SK-N-SH treated with all-trans-retinoic acid at 6 μM for 48 hours (cell line): ENCODE data around the gene HPS1.

Experiments
- ARNTL ChIP-seq: fragments of 450-650 bp; formaldehyde crosslinking; IDR thresholded peaks from 2 replicates; pipeline ENCODE4 v1.5.0; 2020; ENCODE audit warnings: low read depth, mild to moderate bottlenecking, moderate library complexity, borderline replicate concordance
- ESRRG ChIP-seq: fragments of 250-450 bp; sonication (Bioruptor Pico); IDR thresholded peaks from 2 replicates; pipeline ENCODE4 v1.6.1; 2021; ENCODE audit warnings: mild to moderate bottlenecking
- ISL1 ChIP-seq: fragments of 250-450 bp; sonication (Bioruptor Pico); IDR thresholded peaks from 2 replicates; pipeline ENCODE4 v2.1.2; 2022; ENCODE audit warnings: mild to moderate bottlenecking, moderate library complexity
- OSR1 ChIP-seq: fragments of 250-450 bp; sonication (Bioruptor Pico); IDR thresholded peaks from 2 replicates; pipeline ENCODE4 v1.8.0; 2022; ENCODE audit warnings: moderate library complexity, mild to moderate bottlenecking, inconsistent platforms
- SNAI2 ChIP-seq: fragments of 250-450 bp; sonication (Bioruptor Pico); IDR thresholded peaks from 2 replicates; pipeline ENCODE4 v1.5.0; 2020; ENCODE audit warnings: mild to moderate bottlenecking, moderate library complexity
- TOX ChIP-seq: fragments of 250-450 bp; sonication (Bioruptor Pico); IDR thresholded peaks from 2 replicates; pipeline ENCODE4 v1.8.0; 2021; ENCODE audit warnings: mild to moderate bottlenecking, moderate library complexity, borderline replicate concordance
- ZC3H10 ChIP-seq: fragments of 250-450 bp; sonication (Bioruptor Pico); IDR thresholded peaks from 2 replicates; pipeline ENCODE4 v1.5.1; 2021; ENCODE audit warnings: mild to moderate bottlenecking, moderate library complexity
- ZFP3 ChIP-seq: fragments of 250-450 bp; sonication (Bioruptor Pico); IDR thresholded peaks from 2 replicates; pipeline ENCODE4 v1.5.0; 2020; ENCODE audit warnings: mild to moderate bottlenecking, moderate library complexity
- ZNF8 ChIP-seq: fragments of 450-650 bp; formaldehyde crosslinking; IDR thresholded peaks from 2 replicates; pipeline ENCODE4 v1.5.0; 2020; ENCODE audit warnings: mild to moderate bottlenecking, moderate library complexity
- TF ChIP-seq, protein P1 (sequence below): fragments of 250-450 bp; sonication (Bioruptor Pico); IDR thresholded peaks from 2 replicates; pipeline ENCODE4 v1.8.0; 2020; ENCODE audit warnings: mild to moderate bottlenecking, moderate library complexity, borderline replicate concordance
- TF ChIP-seq, protein P2 (sequence below): fragments of 250-450 bp; sonication (Bioruptor Pico); IDR thresholded peaks from 2 replicates; pipeline ENCODE4 v1.8.0; 2021; ENCODE audit warnings: low read depth, mild to moderate bottlenecking, moderate library complexity, borderline replicate concordance
- TF ChIP-seq, protein P3 (sequence below): fragments of 250-450 bp; sonication (Bioruptor Pico); IDR thresholded peaks from 2 replicates; pipeline ENCODE4 v1.5.0; 2020; ENCODE audit warnings: mild to moderate bottlenecking, moderate library complexity

DNA sequence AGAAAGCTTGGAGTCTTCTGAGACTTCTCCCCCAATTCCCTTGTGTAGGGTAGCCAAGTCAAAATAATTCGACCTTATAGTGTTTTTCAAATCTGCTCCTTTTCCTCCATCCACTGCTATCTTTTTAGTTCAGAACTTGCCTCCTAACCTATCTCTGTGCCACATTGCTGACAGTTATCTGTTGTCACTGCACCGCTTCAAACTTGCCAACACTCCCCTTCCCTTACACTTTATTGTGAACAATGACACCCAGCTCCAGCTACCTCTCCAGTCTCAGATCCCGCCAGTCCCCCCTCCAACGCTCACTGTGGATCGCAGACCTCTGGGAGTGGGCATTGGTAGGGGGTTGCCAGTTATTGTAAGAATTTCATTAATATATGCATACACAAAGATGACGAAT, 16.3 kb upstream of the HPS1 start:
- TF ChIP-seq SNAI2 (CRISPR knock-in tag) (no peak), ARNTL (CRISPR knock-in tag) (no peak), ISL1 (CRISPR knock-in tag) (no peak), TOX (no peak), ESRRG (CRISPR knock-in tag) (no peak), ZC3H10 (no peak), ZFP3 (CRISPR knock-in tag) (no peak), OSR1 (no peak), ZNF8 (CRISPR knock-in tag) (no peak)
- TF ChIP-seq, protein P1, sequence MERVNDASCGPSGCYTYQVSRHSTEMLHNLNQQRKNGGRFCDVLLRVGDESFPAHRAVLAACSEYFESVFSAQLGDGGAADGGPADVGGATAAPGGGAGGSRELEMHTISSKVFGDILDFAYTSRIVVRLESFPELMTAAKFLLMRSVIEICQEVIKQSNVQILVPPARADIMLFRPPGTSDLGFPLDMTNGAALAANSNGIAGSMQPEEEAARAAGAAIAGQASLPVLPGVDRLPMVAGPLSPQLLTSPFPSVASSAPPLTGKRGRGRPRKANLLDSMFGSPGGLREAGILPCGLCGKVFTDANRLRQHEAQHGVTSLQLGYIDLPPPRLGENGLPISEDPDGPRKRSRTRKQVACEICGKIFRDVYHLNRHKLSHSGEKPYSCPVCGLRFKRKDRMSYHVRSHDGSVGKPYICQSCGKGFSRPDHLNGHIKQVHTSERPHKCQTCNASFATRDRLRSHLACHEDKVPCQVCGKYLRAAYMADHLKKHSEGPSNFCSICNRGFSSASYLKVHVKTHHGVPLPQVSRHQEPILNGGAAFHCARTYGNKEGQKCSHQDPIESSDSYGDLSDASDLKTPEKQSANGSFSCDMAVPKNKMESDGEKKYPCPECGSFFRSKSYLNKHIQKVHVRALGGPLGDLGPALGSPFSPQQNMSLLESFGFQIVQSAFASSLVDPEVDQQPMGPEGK (CRISPR knock-in tag), result no peak
- TF ChIP-seq, protein P2, sequence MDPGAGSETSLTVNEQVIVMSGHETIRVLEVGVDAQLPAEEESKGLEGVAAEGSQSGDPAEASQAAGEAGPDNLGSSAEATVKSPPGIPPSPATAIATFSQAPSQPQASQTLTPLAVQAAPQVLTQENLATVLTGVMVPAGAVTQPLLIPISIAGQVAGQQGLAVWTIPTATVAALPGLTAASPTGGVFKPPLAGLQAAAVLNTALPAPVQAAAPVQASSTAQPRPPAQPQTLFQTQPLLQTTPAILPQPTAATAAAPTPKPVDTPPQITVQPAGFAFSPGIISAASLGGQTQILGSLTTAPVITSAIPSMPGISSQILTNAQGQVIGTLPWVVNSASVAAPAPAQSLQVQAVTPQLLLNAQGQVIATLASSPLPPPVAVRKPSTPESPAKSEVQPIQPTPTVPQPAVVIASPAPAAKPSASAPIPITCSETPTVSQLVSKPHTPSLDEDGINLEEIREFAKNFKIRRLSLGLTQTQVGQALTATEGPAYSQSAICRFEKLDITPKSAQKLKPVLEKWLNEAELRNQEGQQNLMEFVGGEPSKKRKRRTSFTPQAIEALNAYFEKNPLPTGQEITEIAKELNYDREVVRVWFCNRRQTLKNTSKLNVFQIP (CRISPR knock-in tag), result no peak
- TF ChIP-seq, protein P3, sequence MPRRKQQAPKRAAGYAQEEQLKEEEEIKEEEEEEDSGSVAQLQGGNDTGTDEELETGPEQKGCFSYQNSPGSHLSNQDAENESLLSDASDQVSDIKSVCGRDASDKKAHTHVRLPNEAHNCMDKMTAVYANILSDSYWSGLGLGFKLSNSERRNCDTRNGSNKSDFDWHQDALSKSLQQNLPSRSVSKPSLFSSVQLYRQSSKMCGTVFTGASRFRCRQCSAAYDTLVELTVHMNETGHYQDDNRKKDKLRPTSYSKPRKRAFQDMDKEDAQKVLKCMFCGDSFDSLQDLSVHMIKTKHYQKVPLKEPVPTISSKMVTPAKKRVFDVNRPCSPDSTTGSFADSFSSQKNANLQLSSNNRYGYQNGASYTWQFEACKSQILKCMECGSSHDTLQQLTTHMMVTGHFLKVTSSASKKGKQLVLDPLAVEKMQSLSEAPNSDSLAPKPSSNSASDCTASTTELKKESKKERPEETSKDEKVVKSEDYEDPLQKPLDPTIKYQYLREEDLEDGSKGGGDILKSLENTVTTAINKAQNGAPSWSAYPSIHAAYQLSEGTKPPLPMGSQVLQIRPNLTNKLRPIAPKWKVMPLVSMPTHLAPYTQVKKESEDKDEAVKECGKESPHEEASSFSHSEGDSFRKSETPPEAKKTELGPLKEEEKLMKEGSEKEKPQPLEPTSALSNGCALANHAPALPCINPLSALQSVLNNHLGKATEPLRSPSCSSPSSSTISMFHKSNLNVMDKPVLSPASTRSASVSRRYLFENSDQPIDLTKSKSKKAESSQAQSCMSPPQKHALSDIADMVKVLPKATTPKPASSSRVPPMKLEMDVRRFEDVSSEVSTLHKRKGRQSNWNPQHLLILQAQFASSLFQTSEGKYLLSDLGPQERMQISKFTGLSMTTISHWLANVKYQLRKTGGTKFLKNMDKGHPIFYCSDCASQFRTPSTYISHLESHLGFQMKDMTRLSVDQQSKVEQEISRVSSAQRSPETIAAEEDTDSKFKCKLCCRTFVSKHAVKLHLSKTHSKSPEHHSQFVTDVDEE (CRISPR knock-in tag), result no peak
